Measurements from ENCODE around the gene SIL1.
"Not testable (repeated sequence)": the region's sequence is repeated elsewhere in the genome, so short reads cannot be mapped to it uniquely, and the experiment has no call there.

Gene SIL1

GRCh38 chr5:139100825-139101224, 97.3 kb downstream of the SIL1 start:
- DNase-seq: no peak

GRCh38 chr5:139094154-139095131, 103.7 kb downstream of the SIL1 start:
- no peak for DNase-seq

GRCh38 chr5:139092741-139093343, 105.3 kb downstream of the SIL1 start:
- no peak for DNase-seq

DNA sequence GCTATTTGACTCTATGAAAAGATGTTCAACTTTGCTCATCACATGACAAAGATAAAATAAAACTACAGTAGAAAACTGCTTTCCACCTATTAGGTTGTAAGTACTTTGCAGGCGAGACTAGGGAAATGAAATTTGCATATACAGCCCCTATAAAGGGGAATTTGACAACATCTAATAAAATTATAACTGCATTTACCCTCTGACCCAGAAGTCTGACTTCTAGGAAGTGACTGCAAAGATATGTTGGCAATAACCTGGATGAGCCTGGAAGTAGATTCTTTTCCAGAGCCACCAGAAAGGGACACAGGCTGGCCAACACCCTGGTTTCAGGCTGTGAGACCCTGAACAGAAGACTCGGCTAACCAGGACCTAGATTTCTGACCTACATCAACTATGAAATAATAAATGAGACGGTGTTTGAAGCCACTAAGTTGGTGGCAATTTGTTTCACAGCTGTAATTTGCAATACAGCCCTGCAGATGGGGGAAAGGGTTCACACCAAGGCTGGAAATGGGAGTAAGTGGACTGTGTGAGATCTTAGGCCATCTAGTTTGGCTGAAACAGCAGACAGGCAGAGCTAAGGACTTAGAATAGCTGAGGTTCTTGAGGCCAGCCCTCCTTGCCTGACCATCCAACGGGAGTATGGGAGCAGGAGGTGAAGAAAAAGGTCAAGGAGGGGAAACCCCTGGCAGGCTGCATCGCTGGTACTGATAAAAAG, 106.6 kb downstream of the SIL1 start:
- DNase-seq: no peak

- DNase-seq: no peak
Measured at GRCh38 chr5:139090581-139090980, 107.6 kb downstream of the SIL1 start.

- DNase-seq: no peak
Measured at GRCh38 chr5:139088024-139088423, 110.1 kb downstream of the SIL1 start.

DNA sequence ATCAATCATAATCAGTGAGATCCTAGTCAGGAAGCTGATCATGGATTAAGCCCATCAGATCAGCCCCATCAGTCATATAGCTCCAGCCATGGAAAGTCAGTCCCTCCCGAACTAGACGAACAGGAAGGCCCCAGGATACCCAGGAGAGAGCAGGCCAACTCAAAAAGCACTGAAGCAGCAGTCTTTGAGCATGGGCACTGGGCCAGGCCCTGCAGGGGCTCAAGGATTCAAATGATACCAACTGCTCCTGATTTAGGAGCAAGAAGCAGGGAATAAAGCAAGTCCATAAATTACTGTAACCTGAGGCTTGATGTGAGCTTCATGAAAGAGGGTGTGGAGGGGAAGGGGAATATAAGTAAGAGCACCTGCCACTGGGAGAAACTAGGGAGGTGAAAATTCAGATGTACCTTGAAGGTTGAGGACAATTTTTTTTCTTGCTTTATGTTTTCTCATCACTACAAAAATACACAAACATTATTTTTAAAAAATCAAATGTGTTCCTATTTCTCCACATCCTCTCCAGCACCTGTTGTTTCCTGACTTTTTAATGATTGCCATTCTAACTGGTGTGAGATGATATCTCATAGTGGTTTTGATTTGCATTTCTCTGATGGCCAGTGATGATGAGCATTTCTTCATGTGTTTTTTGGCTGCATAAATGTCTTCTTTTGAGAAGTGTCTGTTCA, 115.2 kb downstream of the SIL1 start:
- DNase-seq: no peak

- no peak for DNase-seq
Measured at GRCh38 chr5:139079991-139080610, 118.1 kb downstream of the SIL1 start.

GRCh38 chr5:139079225-139079990, 118.8 kb downstream of the SIL1 start:
- no peak for DNase-seq

- DNase-seq: no peak
Measured at GRCh38 chr5:139078345-139078744, 119.8 kb downstream of the SIL1 start.

GRCh38 chr5:139077899-139078298, 120.3 kb downstream of the SIL1 start:
- DNase-seq: no peak

DNA sequence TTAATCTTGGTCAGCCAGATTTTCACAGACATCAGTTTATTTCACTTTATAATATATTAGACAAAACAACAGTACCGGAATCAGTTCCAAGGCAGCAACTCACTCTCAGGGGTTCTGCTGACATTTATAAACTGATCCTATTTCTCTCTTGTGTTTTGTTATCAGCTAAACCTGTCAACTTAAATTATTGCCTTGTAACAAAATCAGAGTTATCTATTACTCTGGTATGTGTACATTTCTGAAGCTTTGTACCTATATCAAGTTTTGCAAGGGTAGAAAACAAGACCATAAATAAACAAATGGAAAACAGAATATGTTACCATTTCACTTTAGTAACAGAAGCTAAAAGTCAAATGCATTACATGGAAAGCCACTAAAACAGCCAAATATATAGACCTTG, 122.1 kb downstream of the SIL1 start:
- no peak for DNase-seq

DNA sequence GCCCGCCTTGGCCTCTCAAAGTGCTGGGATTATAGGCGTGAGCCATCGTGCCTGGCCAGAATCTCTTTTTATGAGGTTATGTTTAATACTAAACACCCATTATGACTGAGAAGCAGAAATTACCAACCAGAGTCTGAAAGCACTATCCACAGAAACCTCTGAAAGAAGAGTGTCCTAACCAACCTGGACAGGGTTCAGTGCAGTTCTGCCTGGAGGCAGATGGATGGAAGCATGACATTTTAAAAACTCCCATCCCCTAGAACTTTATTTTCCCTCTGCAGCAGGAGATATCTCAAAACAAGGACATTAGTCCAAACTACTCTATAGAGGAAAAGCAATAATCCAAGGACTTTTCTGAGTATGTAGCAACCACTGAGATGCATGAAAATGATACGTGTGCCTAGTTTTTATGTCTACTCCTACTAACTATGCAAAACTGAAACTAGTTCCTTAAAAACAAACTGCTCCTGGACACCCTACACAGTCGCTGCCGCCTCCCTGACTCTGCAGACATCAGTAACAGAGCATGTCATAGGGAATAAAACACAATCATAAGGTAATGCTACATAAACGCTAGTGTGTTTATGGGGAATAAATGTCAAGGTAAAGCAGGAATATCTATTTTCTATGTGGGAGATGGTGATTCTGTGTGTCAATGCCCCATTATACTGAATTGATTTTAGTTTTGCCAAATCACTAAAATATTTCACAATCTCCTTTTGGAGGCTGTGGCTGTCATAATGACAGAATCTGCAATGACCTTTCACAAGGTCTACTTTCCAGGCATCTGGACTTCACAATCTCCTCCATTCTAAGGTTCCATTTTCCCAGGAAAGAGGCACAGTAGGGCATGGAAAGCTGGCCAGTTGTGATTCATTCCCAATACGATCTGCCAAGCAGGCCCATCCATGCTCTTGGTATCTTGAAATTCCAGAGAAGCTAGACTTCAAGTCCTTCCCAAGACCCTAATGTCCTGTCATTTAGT, 122.8 kb downstream of the SIL1 start:
- DNase-seq: no peak

DNA sequence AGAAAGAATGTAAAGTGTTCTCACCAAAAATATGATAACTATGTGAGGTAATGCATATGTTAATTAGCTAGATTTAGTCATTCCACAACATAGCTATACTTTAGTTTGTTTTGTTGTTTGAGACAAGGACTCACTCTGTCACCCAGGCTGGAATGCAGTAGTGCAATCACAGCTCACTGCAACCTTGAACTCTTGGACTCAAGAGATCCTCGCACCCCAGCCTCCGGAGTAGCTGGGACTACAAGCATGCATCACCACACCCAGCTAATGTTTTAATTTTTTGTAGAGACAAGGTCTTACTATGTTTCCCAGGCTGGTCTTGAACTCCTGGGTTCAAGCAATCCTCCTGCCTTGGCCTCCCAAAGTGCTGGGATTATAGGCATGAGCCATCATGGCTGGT, 124.2 kb downstream of the SIL1 start:
- not testable (repeated sequence) for DNase-seq

GRCh38 chr5:139068494-139069151, 129.5 kb downstream of the SIL1 start:
- DNase-seq: no peak

GRCh38 chr5:139068060-139068459, 130.1 kb downstream of the SIL1 start:
- DNase-seq: no peak

DNA sequence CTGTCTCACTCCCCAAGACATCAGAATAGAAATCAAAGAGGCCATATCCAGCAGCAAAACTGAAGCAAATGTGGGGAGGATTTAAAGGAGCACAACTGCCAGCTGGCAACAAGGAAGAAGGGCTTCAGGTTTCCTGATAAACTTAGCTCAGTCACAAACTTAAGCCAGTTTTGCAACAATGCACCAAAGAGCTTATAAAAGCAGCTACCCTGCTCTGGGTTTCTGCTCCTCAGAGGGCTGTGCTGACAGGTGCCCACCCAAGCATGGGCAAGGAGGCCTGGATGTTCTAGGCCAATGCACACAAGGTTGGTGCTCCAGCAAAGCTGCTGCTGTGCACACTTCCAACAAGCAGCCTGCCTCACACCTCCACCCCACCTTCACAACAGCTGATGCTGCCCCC, 132.9 kb downstream of the SIL1 start:
- no peak for DNase-seq

DNA sequence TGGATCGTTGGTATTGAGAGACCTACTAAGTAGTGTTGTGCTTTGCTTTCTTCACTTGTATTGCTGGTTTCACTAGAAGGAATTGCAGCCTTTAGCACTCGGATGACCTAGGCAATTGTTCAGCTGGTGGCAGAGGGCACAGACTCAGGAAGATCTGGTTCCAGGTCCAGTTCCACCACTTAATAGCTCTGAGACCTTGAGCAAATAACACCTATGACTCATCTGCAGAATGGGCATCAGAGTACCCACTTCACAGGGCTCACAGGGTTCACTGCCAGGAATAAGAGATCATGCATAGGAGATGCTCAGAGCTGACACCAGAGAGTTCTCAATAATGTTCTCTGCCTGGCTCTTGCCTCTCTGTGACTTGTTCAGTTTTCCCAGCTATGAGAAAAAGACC, 133.6 kb downstream of the SIL1 start:
- no peak for DNase-seq

- no peak for DNase-seq
Measured at GRCh38 chr5:139063664-139064054, 134.5 kb downstream of the SIL1 start.

All from KG1 (cell line).